ENCODE measurements around the gene CLEC11A. TPM values are rescaled to one million over a fixed set of nuclear protein-coding genes. Genes with fewer than 3 reads are reported as not detected.
"Not testable (repeated sequence)": the region's sequence is repeated elsewhere in the genome, so short reads cannot be mapped to it uniquely, and the experiment has no call there.

CLEC11A gene
- total RNA-seq, 2 donors from 2014 or later = 8.4 to 9.6 TPM

- ATAC-seq (no peak), DNase-seq (no peak)
- intact Hi-C loops (cut with DNase I) = no loop called here
Measured at GRCh38 chr19:50741179-50741933, 18.2 kb downstream of the CLEC11A start.

- intact Hi-C loops (cut with DNase I) = no loop called here
- DNase-seq (no peak), ATAC-seq (no peak)
Measured at GRCh38 chr19:50743537-50743936, 20.4 kb downstream of the CLEC11A start.

- DNase-seq (no peak), ATAC-seq (no peak)
- intact Hi-C loops (cut with DNase I) = no loop called here
Measured at GRCh38 chr19:50745221-50745620, 22.1 kb downstream of the CLEC11A start.

GRCh38 chr19:50747141-50747540, 24.0 kb downstream of the CLEC11A start:
- ATAC-seq; intact Hi-C loops (cut with DNase I); DNase-seq: not testable (repeated sequence)

- DNase-seq (no peak), ATAC-seq (no peak)
- intact Hi-C loops (cut with DNase I) = no loop called here
Measured at GRCh38 chr19:50749490-50749889, 26.3 kb downstream of the CLEC11A start.

- no peak for ATAC-seq
- intact Hi-C loops (cut with DNase I) = no loop called here
- no peak for DNase-seq
Measured at GRCh38 chr19:50750010-50750409, 26.8 kb downstream of the CLEC11A start.

GRCh38 chr19:50753879-50754278, 30.7 kb downstream of the CLEC11A start:
- ATAC-seq = no peak
- no peak for DNase-seq

GRCh38 chr19:50756244-50756643, 33.1 kb downstream of the CLEC11A start:
- ATAC-seq; DNase-seq; intact Hi-C loops (cut with DNase I): not testable (repeated sequence)

More at GRCh38 chr19:50753879-50754278, 30.7 kb downstream of the CLEC11A start:
- intact Hi-C loops (cut with DNase I) = no loop called here

GRCh38 chr19:50757624-50758023, 34.5 kb downstream of the CLEC11A start:
- DNase-seq; ATAC-seq; intact Hi-C loops (cut with DNase I): not testable (repeated sequence)

- ATAC-seq; intact Hi-C loops (cut with DNase I); DNase-seq: not testable (repeated sequence)
Measured at GRCh38 chr19:50759076-50759475, 35.9 kb downstream of the CLEC11A start.

GRCh38 chr19:50759886-50760285, 36.7 kb downstream of the CLEC11A start:
- DNase-seq = no peak
- ATAC-seq = no peak
- intact Hi-C loops (cut with DNase I) = no loop called here

- ATAC-seq; DNase-seq; intact Hi-C loops (cut with DNase I): not testable (repeated sequence)
Measured at GRCh38 chr19:50761501-50761900, 38.3 kb downstream of the CLEC11A start.

GRCh38 chr19:50763521-50763920, 40.4 kb downstream of the CLEC11A start:
- DNase-seq; intact Hi-C loops (cut with DNase I); ATAC-seq: not testable (repeated sequence)

- intact Hi-C loops (cut with DNase I) = no loop called here
- ATAC-seq (no peak), DNase-seq (no peak)
Measured at GRCh38 chr19:50764409-50764808, 41.2 kb downstream of the CLEC11A start.

- intact Hi-C loops (cut with DNase I); ATAC-seq; DNase-seq: not testable (repeated sequence)
Measured at GRCh38 chr19:50766746-50767145, 43.6 kb downstream of the CLEC11A start.

- DNase-seq; intact Hi-C loops (cut with DNase I); ATAC-seq: not testable (repeated sequence)
Measured at GRCh38 chr19:50767263-50767662, 44.1 kb downstream of the CLEC11A start.

GRCh38 chr19:50768277-50768676, 45.1 kb downstream of the CLEC11A start:
- no peak for ATAC-seq
- DNase-seq = no peak
- intact Hi-C loops (cut with DNase I) = no loop called here

- intact Hi-C loops (cut with DNase I) = loop anchor here in 1 of 2 donors (10.0 kb wide), 1 partner anchor 65 kb away; no protein-coding TSS in a partner anchor
- not testable (repeated sequence) for ATAC-seq, DNase-seq
Measured at GRCh38 chr19:50770164-50770563, 47.0 kb downstream of the CLEC11A start, which contains the start of gene GPR32. Gene GPR32 (plus strand): TSS chr19:50770464. CDS start chr19:50770601, 137 bp downstream.

GRCh38 chr19:50770888-50771287, 47.7 kb downstream of the CLEC11A start:
- DNase-seq (no peak), ATAC-seq (no peak)
- intact Hi-C loops (cut with DNase I) = loop anchor here in 1 of 2 donors (10.0 kb wide), 1 partner anchor 66 kb away; no protein-coding TSS in a partner anchor

GRCh38 chr19:50772476-50772875, 49.3 kb downstream of the CLEC11A start:
- intact Hi-C loops (cut with DNase I) = loop anchor here in 1 of 2 donors (10.0 kb wide), 1 partner anchor 68 kb away; no protein-coding TSS in a partner anchor
- ATAC-seq (no peak), DNase-seq (no peak)
